Measurements from ENCODE around the gene LY6G6F. TPM values are rescaled to one million over a fixed set of nuclear protein-coding genes. Genes with fewer than 3 reads are reported as not detected.

Gene LY6G6F
- total RNA-seq, 1 donor from 2014 or later: not detected

GRCh38 chr6:31739639-31740396 lies 33.2 kb downstream of the LY6G6F start, which contains the start of gene MSH5:
Gene MSH5, plus strand, starts transcription at chr6:31740005. Its CDS starts 462 bp downstream, at chr6:31740467.
- intact Hi-C loops (cut with micrococcal nuclease): loop anchor here (1.0 to 10.0 kb wide), 8 partner anchors 29 to 1575 kb away; partner anchors contain the start of genes ATP6V1G2, HSD17B8, LTB and LY6G5C
- H3K27ac Mint-ChIP-seq: peak within 1 kb of the TSS; percentile 93
- peaks cover 54% of the 10 kb centered on the region for H3K4me1 Mint-ChIP-seq
- peak within 1 kb of the TSS; percentile 98 for H3K4me3 Mint-ChIP-seq
- H3K36me3 Mint-ChIP-seq (ENCODE audit: low read depth): peaks cover 50% of the 10 kb centered on the region
- peak; percentile 99 for DNase-seq
- no peaks in the 10 kb centered on the region for H3K27me3 Mint-ChIP-seq
- H3K9me3 Mint-ChIP-seq: no peaks in the 10 kb centered on the region

- intact Hi-C loops (cut with micrococcal nuclease): no loop called here
- H3K27me3 Mint-ChIP-seq: no peaks in the 10 kb centered on the region
- peak overlapping the region; percentile 98 for H3K4me3 Mint-ChIP-seq
- H3K9me3 Mint-ChIP-seq: no peaks in the 10 kb centered on the region
- DNase-seq: peak; percentile 87
- H3K36me3 Mint-ChIP-seq (ENCODE audit: low read depth): peaks cover 50% of the 10 kb centered on the region
- peaks cover 58% of the 10 kb centered on the region for H3K4me1 Mint-ChIP-seq
- peak overlapping the region; percentile 93 for H3K27ac Mint-ChIP-seq
Measured at GRCh38 chr6:31740397-31741223, 33.9 kb downstream of the LY6G6F start.

GRCh38 chr6:31741815-31742214 lies 35.1 kb downstream of the LY6G6F start:
- Mint-ChIP-seq H3K4me3 (peak overlapping the region; percentile 98), H3K36me3 (ENCODE audit: low read depth) (peaks cover 44% of the 10 kb centered on the region), H3K27me3 (no peaks in the 10 kb centered on the region), H3K9me3 (no peaks in the 10 kb centered on the region), H3K27ac (peak overlapping the region; percentile 67), H3K4me1 (peaks cover 56% of the 10 kb centered on the region)
- DNase-seq: no peak
- intact Hi-C loops (cut with micrococcal nuclease): no loop called here

- no peak overlapping the region for H3K27ac Mint-ChIP-seq
- H3K27me3 Mint-ChIP-seq: no peaks in the 10 kb centered on the region
- peaks cover 52% of the 10 kb centered on the region for H3K36me3 Mint-ChIP-seq (ENCODE audit: low read depth)
- intact Hi-C loops (cut with micrococcal nuclease): no loop called here
- H3K4me1 Mint-ChIP-seq: peaks cover 47% of the 10 kb centered on the region
- H3K4me3 Mint-ChIP-seq: no peak overlapping the region
- H3K9me3 Mint-ChIP-seq: no peaks in the 10 kb centered on the region
- no peak for DNase-seq
Measured at GRCh38 chr6:31742894-31743293, 36.2 kb downstream of the LY6G6F start.

- H3K27ac Mint-ChIP-seq: no peak overlapping the region
- no peak for DNase-seq
- no peaks in the 10 kb centered on the region for H3K27me3 Mint-ChIP-seq
- peaks cover 33% of the 10 kb centered on the region for H3K4me1 Mint-ChIP-seq
- peaks cover 58% of the 10 kb centered on the region for H3K36me3 Mint-ChIP-seq (ENCODE audit: low read depth)
- H3K4me3 Mint-ChIP-seq: no peak overlapping the region
- intact Hi-C loops (cut with micrococcal nuclease): no loop called here
- H3K9me3 Mint-ChIP-seq: no peaks in the 10 kb centered on the region
Measured at GRCh38 chr6:31744422-31744821, 37.8 kb downstream of the LY6G6F start.

GRCh38 chr6:31749301-31750036 lies 42.8 kb downstream of the LY6G6F start:
- no peak for DNase-seq
- H3K4me3 Mint-ChIP-seq: no peak overlapping the region
- H3K27ac Mint-ChIP-seq: peak overlapping the region; percentile 10
- no peaks in the 10 kb centered on the region for H3K9me3 Mint-ChIP-seq
- peaks cover 7% of the 10 kb centered on the region for H3K4me1 Mint-ChIP-seq
- H3K36me3 Mint-ChIP-seq (ENCODE audit: low read depth): peaks cover 28% of the 10 kb centered on the region
- intact Hi-C loops (cut with micrococcal nuclease): no loop called here
- no peaks in the 10 kb centered on the region for H3K27me3 Mint-ChIP-seq

GRCh38 chr6:31750411-31751022 lies 43.9 kb downstream of the LY6G6F start:
- no peak overlapping the region for H3K4me3 Mint-ChIP-seq
- no peak overlapping the region for H3K27ac Mint-ChIP-seq
- no peaks in the 10 kb centered on the region for H3K27me3 Mint-ChIP-seq
- intact Hi-C loops (cut with micrococcal nuclease): no loop called here
- DNase-seq: no peak
- H3K4me1 Mint-ChIP-seq: peaks cover 3% of the 10 kb centered on the region
- peaks cover 21% of the 10 kb centered on the region for H3K36me3 Mint-ChIP-seq (ENCODE audit: low read depth)
- no peaks in the 10 kb centered on the region for H3K9me3 Mint-ChIP-seq

- Mint-ChIP-seq H3K27ac (no peak overlapping the region), H3K4me3 (no peak overlapping the region), H3K36me3 (ENCODE audit: low read depth) (peaks cover 14% of the 10 kb centered on the region), H3K4me1 (no peaks in the 10 kb centered on the region), H3K27me3 (no peaks in the 10 kb centered on the region), H3K9me3 (no peaks in the 10 kb centered on the region)
- intact Hi-C loops (cut with micrococcal nuclease): no loop called here
- DNase-seq: no peak
Measured at GRCh38 chr6:31752739-31753319, 46.2 kb downstream of the LY6G6F start.

GRCh38 chr6:31758281-31758680 lies 51.6 kb downstream of the LY6G6F start:
- Mint-ChIP-seq H3K4me3 (no peak overlapping the region), H3K27ac (peak overlapping the region; percentile 1), H3K36me3 (ENCODE audit: low read depth) (peaks cover 30% of the 10 kb centered on the region), H3K9me3 (no peaks in the 10 kb centered on the region), H3K4me1 (no peaks in the 10 kb centered on the region), H3K27me3 (no peaks in the 10 kb centered on the region)
- no peak for DNase-seq
- intact Hi-C loops (cut with micrococcal nuclease): no loop called here

Other genes with a start within 250 kb of the LY6G6F start
- gene MICB, start 208.7 kb upstream of the LY6G6F start, total RNA-seq: 32.8 and 35.5 TPM in 2 replicates
- gene MCCD1, start 177.9 kb upstream of the LY6G6F start, total RNA-seq: not detected in 2 replicates
- gene DDX39B, start 164.9 kb upstream of the LY6G6F start, total RNA-seq: 696 and 720 TPM in 2 replicates
- gene ATP6V1G2, start 160.3 kb upstream of the LY6G6F start, total RNA-seq: 0.89 and 0.92 TPM in 2 replicates
- gene NFKBIL1, start 159.3 kb upstream of the LY6G6F start, total RNA-seq: 14.8 and 16.2 TPM in 2 replicates
- gene LTA, start 134.6 kb upstream of the LY6G6F start, total RNA-seq: 622 and 631 TPM in 2 replicates
- 294 and 303 TPM in 2 replicates for gene TNF, start 131.3 kb upstream of the LY6G6F start, total RNA-seq
- gene LTB, start 124.4 kb upstream of the LY6G6F start, total RNA-seq: 134 and 136 TPM in 2 replicates
- 42.6 and 46.4 TPM in 2 replicates for gene LST1, start 120.6 kb upstream of the LY6G6F start, total RNA-seq
- gene NCR3, start 113.9 kb upstream of the LY6G6F start, total RNA-seq: 12.2 and 14.5 TPM in 2 replicates
- gene AIF1, start 91.6 kb upstream of the LY6G6F start, total RNA-seq: 68.2 and 69.6 TPM in 2 replicates
- gene PRRC2A, start 86.2 kb upstream of the LY6G6F start, total RNA-seq: 290 and 303 TPM in 2 replicates
- gene BAG6, start 54.2 kb upstream of the LY6G6F start, total RNA-seq: 324 and 342 TPM in 2 replicates
- gene APOM, start 51.0 kb upstream of the LY6G6F start, total RNA-seq: 2.5 and 3.4 TPM in 2 replicates
- 16.8 and 17.9 TPM in 2 replicates for gene C6orf47, start 46.1 kb upstream of the LY6G6F start, total RNA-seq
- gene GPANK1, start 41.9 kb upstream of the LY6G6F start, total RNA-seq: 32.9 and 33.6 TPM in 2 replicates
- gene CSNK2B, start 40.8 kb upstream of the LY6G6F start, total RNA-seq: 288 and 302 TPM in 2 replicates
- gene LY6G5B, start 36.9 kb upstream of the LY6G6F start, total RNA-seq: 32.8 and 33.5 TPM in 2 replicates
- 4.1 and 4.9 TPM in 2 replicates for gene LY6G5C, start 25.8 kb upstream of the LY6G6F start, total RNA-seq
- 43.1 and 44.7 TPM in 2 replicates for gene ABHD16A, start 3.5 kb upstream of the LY6G6F start, total RNA-seq
- gene LY6G6D, start 8.5 kb downstream of the LY6G6F start, total RNA-seq: not detected in 2 replicates
- not detected in 2 replicates for gene LY6G6C, start 14.9 kb downstream of the LY6G6F start, total RNA-seq
- gene MPIG6B, start 16.5 kb downstream of the LY6G6F start, total RNA-seq: not detected in 2 replicates
- 4.8 and 5.6 TPM in 2 replicates for gene DDAH2, start 22.4 kb downstream of the LY6G6F start, total RNA-seq
- gene CLIC1, start 29.7 kb downstream of the LY6G6F start, total RNA-seq: 385 TPM in 2 replicates
- gene MSH5, start 33.1 kb downstream of the LY6G6F start, total RNA-seq: 87.8 and 99.6 TPM in 2 replicates
- 15.0 and 17.7 TPM in 2 replicates for gene SAPCD1, start 55.8 kb downstream of the LY6G6F start, total RNA-seq
- 3.0 and 3.2 TPM in 2 replicates for gene VWA7, start 70.5 kb downstream of the LY6G6F start, total RNA-seq
- gene VARS1, start 88.9 kb downstream of the LY6G6F start, total RNA-seq: 173 and 181 TPM in 2 replicates
- gene LSM2, start 100.1 kb downstream of the LY6G6F start, total RNA-seq: 142 and 146 TPM in 2 replicates
- gene HSPA1L, start 108.4 kb downstream of the LY6G6F start, total RNA-seq: 1.8 and 2.5 TPM in 2 replicates
- gene HSPA1A, start 108.7 kb downstream of the LY6G6F start, total RNA-seq: 189 and 190 TPM in 2 replicates
- 156 and 161 TPM in 2 replicates for gene HSPA1B, start 120.9 kb downstream of the LY6G6F start, total RNA-seq
- 20.4 and 22.2 TPM in 2 replicates for gene NEU1, start 156.0 kb downstream of the LY6G6F start, total RNA-seq
- gene SLC44A4, start 172.1 kb downstream of the LY6G6F start, total RNA-seq: 0.21 TPM in 1 of 2 replicates, not detected in the other
- gene EHMT2, start 190.8 kb downstream of the LY6G6F start, total RNA-seq: 73.5 and 79.3 TPM in 2 replicates
- gene ZBTB12, start 195.2 kb downstream of the LY6G6F start, total RNA-seq: 3.7 and 4.6 TPM in 2 replicates
- gene C2, start 220.9 kb downstream of the LY6G6F start, total RNA-seq: 0.30 and 0.43 TPM in 2 replicates
- 0.17 TPM in 1 of 2 replicates, not detected in the other for gene CFB, start 239.2 kb downstream of the LY6G6F start, total RNA-seq